RPMI8226 (cell line): ENCODE results near the gene RNF41.
A peak's percentile ranks its signal among the peaks of the same experiment; 100 is the strongest.
"Not testable (repeated sequence)": the region's sequence is repeated elsewhere in the genome, so short reads cannot be mapped to it uniquely, and the experiment has no call there.

Experiments
- DNase-seq: peaks from one replicate; pipeline ENCODE4 v3.0.0-alpha.2; 2015

RNF41 gene

GRCh38 chr12:56221757-56222530 is at the start of gene RNF41:
Gene RNF41, minus strand, starts transcription at chr12:56221922. Its CDS starts 7,875 bp downstream, at chr12:56214047.
- peak; percentile 95 for DNase-seq

GRCh38 chr12:56271031-56271430 is 49.3 kb upstream of the RNF41 start:
- peak; percentile 26 for DNase-seq

GRCh38 chr12:56267443-56268071 is 45.8 kb upstream of the RNF41 start:
- DNase-seq: peak; percentile 40

- peak; percentile 91 for DNase-seq
These were observed 45.1 kb upstream of the RNF41 start, which contains the start of gene COQ10A for GRCh38 chr12:56266693-56267442. Gene COQ10A, plus strand, starts transcription at chr12:56266942. Its CDS starts 177 bp downstream, at chr12:56267119.

- not testable (repeated sequence) for DNase-seq
These were observed 44.5 kb upstream of the RNF41 start for GRCh38 chr12:56266068-56266692.

- not testable (repeated sequence) for DNase-seq
These were observed 41.2 kb upstream of the RNF41 start for GRCh38 chr12:56262955-56263354.

GRCh38 chr12:56261503-56262232 is 39.9 kb upstream of the RNF41 start:
- no peak for DNase-seq

GRCh38 chr12:56260921-56261320 is 39.2 kb upstream of the RNF41 start:
- DNase-seq: no peak

- DNase-seq: no peak
These were observed 38.7 kb upstream of the RNF41 start for GRCh38 chr12:56260380-56260779.

- no peak for DNase-seq
These were observed 37.1 kb upstream of the RNF41 start for GRCh38 chr12:56258820-56259183.

GRCh38 chr12:56258068-56258819 is 36.5 kb upstream of the RNF41 start, which contains the start of gene ANKRD52:
Gene ANKRD52, minus strand, starts transcription at chr12:56258384. Its CDS starts 115 bp downstream, at chr12:56258269.
- DNase-seq: peak; percentile 88

- DNase-seq: no peak
These were observed 35.9 kb upstream of the RNF41 start for GRCh38 chr12:56257491-56258067.

- no peak for DNase-seq
These were observed 35.3 kb upstream of the RNF41 start for GRCh38 chr12:56257071-56257470.

GRCh38 chr12:56256326-56256960 is 34.7 kb upstream of the RNF41 start:
- DNase-seq: no peak

GRCh38 chr12:56255671-56256070 is 33.9 kb upstream of the RNF41 start:
- no peak for DNase-seq

GRCh38 chr12:56253091-56253490 is 31.4 kb upstream of the RNF41 start:
- DNase-seq: no peak

GRCh38 chr12:56252649-56253048 is 30.9 kb upstream of the RNF41 start:
- DNase-seq: no peak

- no peak for DNase-seq
These were observed 27.0 kb upstream of the RNF41 start for GRCh38 chr12:56248711-56249110.

GRCh38 chr12:56247923-56248322 is 26.2 kb upstream of the RNF41 start:
- no peak for DNase-seq

- no peak for DNase-seq
These were observed 22.8 kb upstream of the RNF41 start for GRCh38 chr12:56244494-56244893.

GRCh38 chr12:56243731-56244181 is 22.0 kb upstream of the RNF41 start:
- DNase-seq: no peak
